NCI-H1694 (cell line): ENCODE data around the gene MCEMP1.

Experiments used
- DNase-seq: peaks from one replicate; lab custom pipeline; 2025; lab: John Stamatoyannopoulos, UW

MCEMP1 gene, protein sequence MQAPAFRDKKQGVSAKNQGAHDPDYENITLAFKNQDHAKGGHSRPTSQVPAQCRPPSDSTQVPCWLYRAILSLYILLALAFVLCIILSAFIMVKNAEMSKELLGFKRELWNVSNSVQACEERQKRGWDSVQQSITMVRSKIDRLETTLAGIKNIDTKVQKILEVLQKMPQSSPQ

DNA sequence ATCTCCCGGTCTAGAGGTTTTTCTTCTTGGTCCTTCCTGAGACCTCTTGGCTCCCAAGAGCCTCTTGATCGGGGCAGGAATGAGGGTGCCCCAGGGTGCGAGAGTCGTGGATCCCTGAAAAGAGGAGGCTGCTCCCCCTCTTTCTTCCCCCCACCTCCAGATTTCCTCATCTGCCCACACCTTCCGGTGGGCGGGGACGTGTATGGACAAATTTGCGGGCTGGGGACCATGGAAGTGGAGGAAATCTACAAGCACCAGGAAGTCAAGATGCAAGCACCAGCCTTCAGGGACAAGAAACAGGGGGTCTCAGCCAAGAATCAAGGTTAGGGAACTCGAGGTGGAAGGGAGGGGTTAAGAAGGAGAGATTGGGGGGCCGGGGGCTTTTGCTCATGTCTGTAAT is at the start of gene MCEMP1:
Gene MCEMP1 (plus strand): TSS at position 237 of the 400 bp plus-strand sequence. CDS start 31 bp downstream, at position 268.
- no peak for DNase-seq

DNA sequence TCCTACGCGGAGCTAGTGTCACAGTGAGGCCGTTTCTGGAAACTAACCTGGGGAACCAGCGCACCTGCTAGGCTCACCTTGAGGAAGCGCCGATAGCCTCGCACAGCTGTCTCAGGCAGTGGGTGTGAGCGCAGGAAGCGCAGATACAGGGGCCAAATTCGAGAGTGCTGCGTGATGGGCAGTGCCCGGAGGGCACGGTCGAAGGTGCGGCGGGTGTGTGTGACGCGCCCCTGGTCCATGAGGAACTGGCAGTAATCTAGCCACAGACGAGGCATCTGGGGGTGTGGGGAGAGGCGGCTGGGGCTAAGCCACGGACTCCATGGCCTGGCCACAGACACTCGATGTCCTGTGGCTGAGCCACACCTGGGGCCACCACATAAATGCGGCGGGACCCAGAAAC is 49.7 kb upstream of the MCEMP1 start:
- no peak for DNase-seq

DNA sequence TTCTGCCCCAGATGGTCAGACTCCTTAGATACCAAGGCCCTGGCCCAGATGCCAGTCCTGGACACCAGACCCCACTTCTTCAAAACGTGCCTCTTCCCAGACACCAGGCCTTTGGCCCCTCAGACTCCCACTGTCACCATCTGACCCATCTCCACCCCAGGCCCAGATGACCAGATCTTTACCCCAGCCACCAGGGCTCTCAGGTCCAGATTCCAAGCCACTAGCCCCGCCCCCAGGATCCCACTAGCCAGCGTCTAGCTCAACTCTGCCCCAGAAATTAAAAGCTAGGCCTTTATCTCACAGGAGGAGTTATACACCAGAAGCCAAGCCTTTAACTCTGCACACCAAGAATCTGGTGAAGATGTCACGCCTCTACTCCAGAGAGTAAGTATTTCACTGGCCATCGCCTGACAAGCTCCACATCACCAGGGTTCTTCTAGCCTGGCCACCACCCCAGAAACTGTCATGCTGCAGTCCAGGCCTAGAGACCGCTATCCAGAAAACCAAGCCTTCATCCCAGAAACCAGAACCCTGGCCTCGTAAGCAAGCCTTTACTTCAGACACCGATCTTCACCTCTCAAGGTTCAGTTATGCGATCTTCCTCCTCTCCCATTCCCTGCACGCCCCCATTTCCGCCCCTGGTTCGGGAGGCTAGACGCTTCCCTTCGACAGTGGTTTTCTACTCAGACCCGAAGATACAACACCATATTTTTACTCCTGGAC is 48.1 kb upstream of the MCEMP1 start:
- DNase-seq: no peak

DNA sequence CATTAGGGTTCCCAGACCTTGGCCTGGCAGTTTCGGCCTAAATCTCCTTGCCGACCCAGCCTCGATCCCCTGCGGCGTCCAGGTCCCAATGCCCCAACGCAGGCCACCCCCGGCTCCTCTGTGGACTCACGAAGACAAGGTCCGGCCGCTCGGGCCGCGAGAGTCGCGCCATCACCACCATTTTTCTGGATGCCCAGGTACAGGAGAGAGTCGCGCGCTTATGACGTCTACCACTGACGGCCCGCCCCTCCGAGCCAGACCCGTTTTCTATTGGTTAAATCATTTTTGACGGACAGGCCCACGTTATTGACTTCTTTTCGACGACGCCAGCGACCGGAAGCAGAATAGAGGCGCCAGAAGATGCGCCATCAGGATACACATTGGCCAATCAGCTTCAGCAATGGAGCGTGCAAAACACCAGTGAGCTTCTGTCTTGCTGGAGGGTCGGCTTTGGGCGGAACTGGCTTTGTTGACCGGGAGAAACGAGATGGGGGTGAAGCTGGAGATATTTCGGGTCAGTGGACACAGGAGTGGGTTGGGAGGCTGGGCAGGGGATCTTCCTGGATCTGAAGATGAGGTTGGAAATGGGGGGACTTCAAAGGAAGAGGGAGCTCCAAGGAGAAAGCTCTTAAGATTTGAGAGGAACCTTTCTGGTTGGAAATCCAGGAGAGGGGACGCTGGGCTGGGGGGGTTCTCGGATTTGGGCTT is 47.4 kb upstream of the MCEMP1 start, which contains the start of the genes PET100 and XAB2:
Gene PET100 (plus strand): TSS at position 447 of the 708 bp plus-strand sequence. CDS start 41 bp downstream, at position 488.
Gene XAB2 (minus strand): TSS at position 199 of the 708 bp plus-strand sequence. CDS start 18 bp downstream, at position 181.
- peak; percentile 97 for DNase-seq

DNA sequence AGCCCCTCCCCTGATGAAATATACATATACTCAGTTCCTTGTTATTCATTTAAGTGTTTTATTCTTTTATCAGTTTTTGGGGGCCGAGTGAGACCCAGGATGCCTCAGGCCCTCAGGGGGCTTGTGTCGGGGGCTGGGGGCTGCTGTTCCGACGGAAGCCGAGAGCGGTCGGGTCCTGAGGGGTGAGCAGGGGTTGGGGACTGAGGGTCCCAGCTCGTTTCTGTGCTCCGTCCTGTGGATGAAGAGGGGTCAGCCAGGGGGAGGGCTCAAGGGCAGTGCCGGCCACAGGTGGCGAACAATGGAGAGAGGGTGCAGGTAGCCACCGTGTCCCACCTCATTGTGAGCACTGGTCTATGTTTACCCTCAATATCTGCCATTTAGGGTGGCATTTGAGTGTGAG is 45.3 kb upstream of the MCEMP1 start:
- no peak for DNase-seq

DNA sequence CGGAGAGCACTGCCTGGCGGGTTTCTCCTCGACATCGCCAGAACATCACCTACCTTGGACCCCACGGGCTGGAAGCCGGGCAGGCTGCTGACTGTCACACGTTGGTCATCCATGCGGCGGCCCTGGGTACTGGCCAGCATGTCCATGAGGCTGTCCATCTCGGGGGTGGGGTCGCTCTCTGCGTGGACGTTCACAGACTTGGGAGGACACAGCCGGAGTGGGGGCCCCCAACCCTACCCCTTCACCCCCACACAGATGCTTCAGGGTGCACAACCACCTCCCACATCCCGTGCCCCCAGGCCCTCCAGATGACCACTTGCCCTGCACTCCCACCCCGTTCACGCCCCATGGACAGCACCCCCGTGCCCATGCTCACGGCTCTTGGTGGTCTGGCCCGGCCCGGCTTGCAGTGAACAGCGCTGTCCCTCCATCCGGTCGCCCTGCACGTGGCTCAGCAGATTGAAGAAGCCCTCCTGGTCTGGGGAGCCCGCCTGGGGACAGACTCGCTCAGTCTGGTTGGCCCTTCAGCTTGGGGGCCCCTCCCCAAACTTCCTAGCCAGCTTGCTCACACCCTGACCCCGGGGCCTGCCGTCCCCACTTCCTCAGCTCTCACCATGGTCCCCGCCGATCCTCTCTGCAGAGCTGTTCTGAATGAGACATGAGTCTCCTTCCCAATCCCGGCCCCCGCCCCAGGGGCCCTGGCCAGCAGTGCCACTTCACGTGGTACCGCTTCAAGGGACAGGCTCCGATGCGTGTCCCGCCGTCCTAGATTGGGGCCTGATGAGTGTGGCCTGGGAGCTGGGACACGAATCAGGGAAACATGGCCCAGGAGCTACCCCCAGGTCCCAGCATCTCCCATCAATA is 44.3 kb upstream of the MCEMP1 start:
- no peak for DNase-seq

DNA sequence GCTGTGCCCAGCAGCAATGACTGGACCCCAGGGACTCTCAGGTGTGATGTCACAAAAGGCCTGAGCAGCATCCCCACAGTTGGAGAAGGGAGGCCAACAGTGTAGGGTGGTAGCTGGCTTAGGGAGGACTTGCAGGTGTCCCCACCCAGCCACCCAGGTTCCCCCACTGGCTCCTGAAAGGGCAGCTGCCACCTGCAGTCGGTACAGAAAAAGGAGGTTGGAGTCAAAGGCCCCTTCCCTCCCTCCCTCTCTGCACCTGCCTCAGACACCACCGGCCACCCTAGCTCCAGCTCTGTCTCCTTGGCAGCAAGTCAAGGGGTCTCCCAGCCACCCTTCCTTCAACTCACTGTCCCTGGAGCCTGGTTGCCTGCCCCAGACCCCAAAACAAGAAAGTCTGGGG is 43.2 kb upstream of the MCEMP1 start, which contains the start of gene PCP2:
Gene PCP2 (minus strand): TSS at position 22 of the 400 bp plus-strand sequence. CDS start 262 bp downstream, outside the sequence.
- no peak for DNase-seq

DNA sequence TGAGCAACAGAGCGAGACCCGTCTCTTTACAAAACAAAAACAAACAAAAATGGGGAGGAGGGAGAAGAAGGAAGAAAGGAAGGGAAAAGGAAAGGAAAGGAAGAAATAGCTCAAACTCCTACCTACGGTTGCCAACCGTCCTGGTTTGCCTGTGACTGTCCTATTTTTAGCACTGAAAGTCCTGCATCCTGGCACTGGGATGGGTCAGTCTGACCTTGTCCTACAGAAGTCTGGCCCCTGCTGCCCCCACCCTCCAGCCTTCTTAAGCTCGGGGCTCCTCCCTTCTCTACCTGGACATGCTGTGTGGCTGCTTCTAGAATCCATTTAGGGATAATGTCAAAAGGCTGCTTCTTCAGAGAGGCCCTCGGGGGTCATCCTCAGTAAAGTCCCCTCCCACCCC is 41.2 kb upstream of the MCEMP1 start:
- no peak for DNase-seq

DNA sequence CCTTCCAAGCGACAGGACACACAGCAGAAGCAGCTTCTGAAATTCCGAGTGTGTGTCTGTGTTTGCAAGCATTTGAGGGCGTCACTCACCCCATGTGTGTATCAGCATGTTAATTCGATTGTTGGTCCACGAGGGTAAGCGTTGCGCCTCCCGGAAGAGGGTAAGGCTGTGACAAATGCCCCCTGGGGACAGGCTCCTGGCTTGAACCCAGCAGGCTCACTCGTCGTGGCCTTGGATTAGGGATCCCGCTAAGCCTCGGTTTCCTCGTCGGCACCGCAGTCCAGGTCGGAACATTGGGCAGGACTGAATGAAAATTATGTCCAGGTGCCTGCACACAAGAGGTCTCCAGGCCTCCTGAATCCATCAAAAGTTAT is 40.6 kb upstream of the MCEMP1 start:
- DNase-seq: no peak

DNA sequence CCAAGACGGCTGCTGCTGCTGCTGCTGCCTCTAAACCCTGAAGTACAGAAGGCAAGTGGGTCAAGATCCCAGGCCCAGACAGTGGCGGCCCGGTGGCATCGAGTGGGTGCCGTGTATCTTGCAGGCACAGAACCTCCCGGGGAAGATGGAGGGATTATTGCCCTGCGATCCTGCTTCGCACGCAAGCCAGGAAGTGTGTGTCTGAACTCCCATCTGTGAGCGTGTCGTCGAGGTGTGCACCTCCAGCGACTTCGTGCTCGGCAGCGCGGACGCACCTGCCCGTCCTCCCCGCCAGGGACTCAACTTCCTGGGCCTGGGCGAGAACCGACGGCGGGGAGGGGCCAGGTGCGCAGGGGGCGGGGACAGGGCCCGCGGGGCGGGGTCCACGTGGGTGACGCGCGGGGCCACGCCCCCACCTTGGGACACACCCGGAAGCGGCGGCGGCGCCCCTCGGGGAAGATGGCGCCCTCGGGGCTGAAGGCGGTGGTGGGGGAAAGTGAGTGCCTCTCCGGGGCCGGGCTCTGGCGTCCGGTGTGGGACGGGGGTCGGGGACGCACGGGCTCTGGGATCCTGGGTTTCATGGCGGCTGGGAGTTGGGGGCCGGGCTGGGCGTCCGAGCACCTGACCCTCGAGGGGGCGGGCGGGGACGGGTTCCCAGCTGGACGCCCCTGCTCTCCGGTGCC is 40.1 kb upstream of the MCEMP1 start, which contains the start of gene STXBP2:
Gene STXBP2 (plus strand): TSS at position 420 of the 683 bp plus-strand sequence. CDS start 40 bp downstream, at position 460.
- no peak for DNase-seq

DNA sequence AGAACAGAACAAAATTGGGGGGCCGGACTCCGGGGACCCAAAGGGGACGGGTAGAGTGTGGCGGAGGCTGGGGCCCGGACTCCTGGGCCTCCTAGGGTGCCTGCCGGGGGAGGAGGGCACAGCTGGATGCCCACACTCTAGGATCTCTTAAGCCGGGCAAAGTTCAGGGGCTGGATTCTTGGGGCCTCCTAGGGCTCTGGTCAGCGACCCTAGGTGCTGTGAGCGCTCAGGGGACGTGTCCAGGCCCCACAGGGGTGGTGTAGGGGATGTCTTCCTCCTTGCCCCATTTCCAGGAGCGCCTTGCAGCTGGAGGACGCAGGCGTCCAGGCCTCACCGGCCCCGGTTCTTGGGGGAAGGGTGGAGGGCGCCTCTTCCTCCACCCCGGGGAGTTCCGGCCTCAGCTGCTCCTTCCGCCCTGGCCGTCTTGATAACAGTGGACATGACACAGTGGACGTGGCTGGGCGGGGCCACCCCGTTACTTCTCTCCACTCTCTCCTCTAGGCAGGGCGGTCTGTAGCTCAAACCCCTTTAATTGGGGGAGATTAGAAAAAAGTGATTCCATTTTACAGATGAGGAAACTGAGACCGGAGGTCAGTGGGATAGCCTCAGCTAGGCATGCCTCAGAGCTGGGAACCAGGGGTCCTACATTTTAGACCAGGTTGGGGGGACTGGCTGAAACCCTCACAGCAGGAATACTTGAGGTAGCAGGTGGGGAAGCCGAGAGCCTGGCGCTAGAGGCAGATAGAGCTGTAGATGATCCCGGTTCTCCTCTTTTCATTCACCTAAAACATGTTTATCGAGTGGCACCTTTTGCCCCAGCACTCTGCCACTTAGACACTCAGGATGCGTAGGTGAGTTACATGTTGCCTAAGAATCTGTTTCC is 39.3 kb upstream of the MCEMP1 start:
- DNase-seq: no peak

DNA sequence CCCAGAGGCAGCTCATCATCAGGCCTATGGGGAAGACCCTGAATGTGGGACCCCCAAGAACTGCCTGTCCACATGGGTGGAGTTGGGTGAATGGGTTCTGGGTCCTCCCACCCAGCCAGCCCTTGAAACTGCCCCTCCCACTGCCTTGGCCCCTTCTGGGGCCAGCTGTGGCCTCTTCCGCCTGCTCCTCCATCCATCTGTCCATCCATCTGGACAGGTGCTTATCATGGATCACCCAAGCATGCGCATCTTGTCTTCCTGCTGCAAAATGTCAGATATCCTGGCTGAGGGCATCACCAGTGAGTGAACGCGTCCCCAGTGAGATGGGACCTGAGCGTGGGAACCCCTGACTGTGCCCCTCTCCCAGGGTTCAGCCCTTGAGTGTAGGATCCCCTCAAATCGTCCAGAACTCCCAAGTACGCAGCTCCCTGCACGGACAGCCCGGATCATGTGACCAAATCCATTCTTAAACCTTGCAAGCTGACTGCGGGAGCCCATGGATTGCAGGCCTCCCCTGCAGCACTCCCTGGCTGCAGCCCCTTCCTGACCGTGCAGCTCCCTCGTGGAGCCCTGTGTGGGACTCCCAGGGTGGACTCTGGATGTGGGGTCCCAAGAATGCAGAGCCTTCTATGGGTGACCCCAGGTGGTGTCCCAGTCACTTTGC is 38.0 kb upstream of the MCEMP1 start:
- no peak for DNase-seq

DNA sequence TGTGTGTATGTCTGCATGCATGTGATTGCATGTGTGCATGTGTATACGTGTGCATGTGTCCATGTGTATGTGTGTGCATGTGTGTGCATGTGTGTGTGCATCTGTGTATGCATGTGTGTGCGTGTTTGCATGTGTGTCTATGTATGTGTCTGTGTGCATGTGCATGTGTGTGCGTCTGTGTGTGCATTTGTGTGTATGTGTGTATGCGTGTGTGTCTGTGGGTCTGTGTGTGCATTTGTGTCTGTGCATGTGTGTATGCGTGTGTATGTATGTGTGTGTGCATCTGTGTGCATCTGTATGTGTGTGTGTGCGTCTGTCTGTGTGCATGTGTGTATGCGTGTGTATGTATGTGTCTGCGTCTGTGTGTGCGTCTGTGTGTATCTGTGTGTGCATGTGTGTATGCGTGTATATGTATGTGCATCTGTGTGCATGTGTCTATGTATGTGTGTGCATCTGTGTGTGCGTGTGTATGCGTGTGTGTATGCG is 37.0 kb upstream of the MCEMP1 start:
- DNase-seq: no peak

DNA sequence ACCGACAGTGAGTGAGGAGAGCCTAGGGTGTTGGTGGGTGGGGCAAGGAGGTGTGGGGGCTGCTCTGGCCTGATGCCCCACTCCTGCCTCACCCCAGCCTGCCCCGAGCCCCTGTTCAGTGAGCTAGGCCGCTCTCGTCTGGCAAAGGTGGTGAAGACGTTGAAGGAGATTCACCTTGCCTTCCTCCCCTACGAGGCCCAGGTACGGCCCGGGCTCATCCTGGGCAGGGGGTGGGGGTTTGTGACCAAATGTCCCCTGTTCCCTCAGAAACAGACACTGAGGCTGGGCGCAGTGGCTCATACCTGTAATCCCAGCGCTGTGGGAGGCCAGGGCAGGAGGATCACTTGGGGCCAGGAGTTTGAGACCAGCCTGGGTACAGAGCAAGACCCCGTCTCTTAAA is 36.1 kb upstream of the MCEMP1 start:
- DNase-seq: no peak

DNA sequence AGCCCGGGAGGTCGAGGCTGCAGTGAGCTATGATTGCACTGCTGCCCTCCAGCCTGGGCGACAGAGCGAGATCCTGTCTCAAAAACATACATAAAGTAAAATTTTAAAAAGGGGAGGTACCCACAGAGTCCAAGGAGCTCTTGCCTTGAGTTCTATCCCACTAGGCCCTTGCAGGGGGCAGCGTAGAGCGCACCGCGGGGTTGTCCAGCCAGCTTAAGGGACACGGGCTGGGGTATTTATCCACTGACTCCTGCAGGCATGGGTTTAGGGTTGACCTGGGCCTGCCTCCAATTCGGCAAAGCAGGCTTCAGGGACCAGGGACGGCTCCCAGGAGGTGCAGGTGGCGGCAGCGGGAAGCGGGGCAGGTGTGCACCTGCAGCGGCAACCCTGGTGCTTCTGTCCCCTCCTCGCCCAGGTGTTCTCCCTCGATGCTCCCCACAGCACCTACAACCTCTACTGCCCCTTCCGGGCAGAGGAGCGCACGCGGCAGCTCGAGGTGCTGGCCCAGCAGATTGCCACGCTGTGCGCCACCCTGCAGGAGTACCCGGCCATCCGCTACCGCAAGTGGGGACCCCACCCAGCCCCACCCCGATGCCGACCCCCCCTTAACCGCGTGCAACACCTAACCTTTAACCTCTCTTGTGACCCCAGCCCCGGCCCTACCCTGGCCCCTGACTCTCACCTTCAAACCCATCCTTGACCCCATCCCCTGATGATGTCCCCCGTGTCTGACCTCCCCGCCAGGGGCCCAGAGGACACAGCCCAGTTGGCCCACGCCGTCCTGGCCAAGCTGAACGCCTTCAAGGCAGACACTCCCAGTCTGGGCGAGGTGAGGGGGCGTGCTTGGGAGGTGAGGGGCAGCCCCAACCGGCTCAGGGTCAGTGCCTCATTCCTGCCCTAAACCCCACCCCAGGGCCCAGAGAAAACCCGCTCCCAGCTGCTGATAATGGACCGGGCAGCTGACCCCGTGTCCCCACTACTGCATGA is 35.3 kb upstream of the MCEMP1 start:
- DNase-seq: no peak

DNA sequence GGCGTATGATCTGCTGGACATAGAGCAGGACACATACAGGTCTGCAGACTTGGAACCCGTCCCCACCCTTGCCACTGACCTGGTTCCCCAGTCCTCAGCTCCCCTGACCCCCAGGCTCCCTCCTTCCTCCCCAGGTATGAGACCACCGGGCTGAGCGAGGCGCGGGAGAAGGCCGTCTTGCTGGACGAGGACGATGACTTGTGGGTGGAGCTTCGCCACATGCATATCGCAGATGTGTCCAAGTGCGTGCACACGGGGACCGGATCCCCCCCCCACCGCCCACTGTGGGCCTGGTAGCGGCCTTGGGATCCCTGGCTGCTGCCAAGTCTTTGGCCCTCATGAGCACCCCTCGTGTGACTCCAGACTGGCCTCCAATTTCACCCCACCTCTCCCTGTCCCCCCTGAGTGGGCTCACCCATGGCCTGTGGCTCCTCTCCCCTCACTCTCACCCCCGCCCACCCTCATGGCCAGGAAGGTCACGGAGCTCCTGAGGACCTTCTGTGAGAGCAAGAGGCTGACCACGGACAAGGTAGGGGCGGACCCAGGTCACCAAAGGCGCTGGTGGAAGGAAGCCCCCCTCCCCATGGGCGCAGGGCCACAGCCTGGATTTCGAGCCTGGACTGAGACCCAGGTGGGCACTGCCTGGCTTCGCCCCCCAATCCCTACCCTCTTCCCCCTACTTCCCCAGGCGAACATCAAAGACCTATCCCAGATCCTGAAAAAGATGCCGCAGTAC is 34.4 kb upstream of the MCEMP1 start:
- DNase-seq: no peak

DNA sequence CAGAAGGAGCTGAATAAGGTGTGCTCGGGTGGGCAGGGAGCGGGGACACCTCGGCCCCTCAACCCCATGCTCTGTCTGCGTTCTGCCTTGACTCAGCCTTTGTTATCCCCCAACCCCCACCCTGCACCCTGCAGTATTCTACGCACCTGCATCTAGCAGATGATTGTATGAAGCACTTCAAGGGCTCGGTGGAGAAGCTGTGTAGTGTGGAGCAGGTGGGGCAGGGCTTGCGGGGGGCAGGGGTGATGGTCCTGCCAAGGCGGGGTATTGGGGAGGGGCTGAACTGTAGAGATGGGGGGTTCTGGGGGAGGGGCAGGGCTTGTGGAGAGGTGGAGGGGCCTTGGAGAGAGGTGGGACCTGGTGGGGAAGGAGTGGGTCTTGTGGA is 33.9 kb upstream of the MCEMP1 start:
- DNase-seq: no peak
